SU-DHL-6 (cell line): ENCODE data around the gene DMXL1.
"Not testable (repeated sequence)": the region's sequence is repeated elsewhere in the genome, so short reads cannot be mapped to it uniquely, and the experiment has no call there.

Experiments used
- H2AFZ ChIP-seq: fragments of 200-600 bp; sonication (generic); 2 replicates; pipeline ENCODE4 v1.6.1; 2014; ENCODE audit warnings: low read depth, mild to moderate bottlenecking, moderate library complexity, mixed read lengths, antibody characterized with exemption, low read length; ENCODE audit not compliant: severe bottlenecking
- H3F3A ChIP-seq: fragments of 200-600 bp; shearing (Covaris generic); 2 replicates; pipeline ENCODE4 v1.6.0; 2016; ENCODE audit warnings: antibody characterized with exemption, mild to moderate bottlenecking; ENCODE audit not compliant: insufficient read depth
- H3K27ac ChIP-seq: fragments of 200-600 bp; sonication (generic); 2 replicates; pipeline ENCODE4 v1.5.1; 2016; ENCODE audit warnings: low read depth, mild to moderate bottlenecking, low read length, moderate library complexity, mixed read lengths
- H3K27me3 ChIP-seq: fragments of 200-600 bp; sonication (generic), shearing (Covaris generic); 2 replicates; pipeline ENCODE4 v1.6.0; 2014; ENCODE audit warnings: mild to moderate bottlenecking, low read length
- H3K36me3 ChIP-seq: fragments of 200-600 bp; sonication (generic); 2 replicates; pipeline ENCODE4 v1.6.1; 2014; ENCODE audit warnings: mild to moderate bottlenecking, low read length, mixed read lengths
- H3K4me2 ChIP-seq: fragments of 300-600, 200-600 bp; shearing (Covaris generic), sonication (generic); 2 replicates; pipeline ENCODE4 v1.6.0; 2014; ENCODE audit warnings: low read length, low read depth, mild to moderate bottlenecking; ENCODE audit not compliant: poor library complexity, severe bottlenecking
- H3K4me3 ChIP-seq: fragments of 200-600 bp; sonication (generic); 2 replicates; pipeline ENCODE4 v1.5.1; 2014; ENCODE audit warnings: antibody characterized with exemption, low read length, mild to moderate bottlenecking, mixed read lengths; ENCODE audit not compliant: insufficient read depth, poor library complexity, severe bottlenecking
- H3K79me2 ChIP-seq: fragments of 200-600 bp; sonication (generic); 2 replicates; pipeline ENCODE4 v1.6.1; 2014; ENCODE audit warnings: mild to moderate bottlenecking, low read length, moderate library complexity; ENCODE audit not compliant: insufficient read depth
- H3K9ac ChIP-seq: fragments of 200-600 bp; sonication (generic); 2 replicates; pipeline ENCODE4 v1.7.0; 2014; ENCODE audit warnings: mild to moderate bottlenecking, low read length
- H3K9me2 ChIP-seq: fragments of 200-600 bp; sonication (generic); replicated peaks from 2 replicates; pipeline ENCODE4 v1.6.1; 2014; ENCODE audit warnings: low read length; ENCODE audit not compliant: insufficient read depth
- H3K9me3 ChIP-seq: fragments of 200-600 bp; sonication (generic); 2 replicates; pipeline ENCODE4 v1.6.1; 2014; ENCODE audit warnings: low read length, mixed read lengths; ENCODE audit not compliant: insufficient read depth
- H4K20me1 ChIP-seq: fragments of 200-600 bp; sonication (generic); 2 replicates; pipeline ENCODE4 v1.6.1; 2014; ENCODE audit warnings: low read depth, mild to moderate bottlenecking, antibody characterized with exemption, low read length, moderate library complexity, mixed read lengths
- EZH2phosphoT487 ChIP-seq: fragments of 200-600 bp; sonication (generic), shearing (Covaris generic); conservative IDR thresholded peaks from 2 replicates; pipeline ENCODE4 v1.6.1; 2018; ENCODE audit warnings: mild to moderate bottlenecking, antibody characterized with exemption, low read length, moderate library complexity, mixed read lengths
- TF ChIP-seq, protein P1 (sequence below): fragments of 200-600 bp; sonication (generic); IDR thresholded peaks from one replicate; pipeline ENCODE4 v1.5.1; 2017; ENCODE audit warnings: antibody characterized with exemption, mild to moderate bottlenecking, low read length, moderate library complexity; ENCODE audit not compliant: insufficient read depth, poor library complexity, severe bottlenecking

The DMXL1 gene

GRCh38 chr5:119067450-119067849 lies 3.4 kb upstream of the DMXL1 start:
- H4K20me1 ChIP-seq, result no peaks in the 10 kb centered on the region
- H3K4me2 ChIP-seq, result no peak overlapping the region
- 0 out of 2 replicates have a peak, but pooled peaks cover 4% of the 10 kb centered on the region for H3K36me3 ChIP-seq
- H3K79me2 ChIP-seq, result peaks cover 11% of the 10 kb centered on the region
- TF ChIP-seq, protein P1, sequence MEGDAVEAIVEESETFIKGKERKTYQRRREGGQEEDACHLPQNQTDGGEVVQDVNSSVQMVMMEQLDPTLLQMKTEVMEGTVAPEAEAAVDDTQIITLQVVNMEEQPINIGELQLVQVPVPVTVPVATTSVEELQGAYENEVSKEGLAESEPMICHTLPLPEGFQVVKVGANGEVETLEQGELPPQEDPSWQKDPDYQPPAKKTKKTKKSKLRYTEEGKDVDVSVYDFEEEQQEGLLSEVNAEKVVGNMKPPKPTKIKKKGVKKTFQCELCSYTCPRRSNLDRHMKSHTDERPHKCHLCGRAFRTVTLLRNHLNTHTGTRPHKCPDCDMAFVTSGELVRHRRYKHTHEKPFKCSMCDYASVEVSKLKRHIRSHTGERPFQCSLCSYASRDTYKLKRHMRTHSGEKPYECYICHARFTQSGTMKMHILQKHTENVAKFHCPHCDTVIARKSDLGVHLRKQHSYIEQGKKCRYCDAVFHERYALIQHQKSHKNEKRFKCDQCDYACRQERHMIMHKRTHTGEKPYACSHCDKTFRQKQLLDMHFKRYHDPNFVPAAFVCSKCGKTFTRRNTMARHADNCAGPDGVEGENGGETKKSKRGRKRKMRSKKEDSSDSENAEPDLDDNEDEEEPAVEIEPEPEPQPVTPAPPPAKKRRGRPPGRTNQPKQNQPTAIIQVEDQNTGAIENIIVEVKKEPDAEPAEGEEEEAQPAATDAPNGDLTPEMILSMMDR, result no peak
- no peak for TF ChIP-seq EZH2phosphoT487
- H3K9me3 ChIP-seq, result no peaks in the 10 kb centered on the region
- H3K27me3 ChIP-seq, result no peaks in the 10 kb centered on the region
- no peak overlapping the region for H3K4me3 ChIP-seq
- no peak overlapping the region for H3K27ac ChIP-seq
- H3F3A ChIP-seq, result peaks cover 20% of the 10 kb centered on the region
- H3K9ac ChIP-seq, result no peak overlapping the region
- no peak overlapping the region for H2AFZ ChIP-seq
- no peaks in the 10 kb centered on the region for H3K9me2 ChIP-seq

DNA sequence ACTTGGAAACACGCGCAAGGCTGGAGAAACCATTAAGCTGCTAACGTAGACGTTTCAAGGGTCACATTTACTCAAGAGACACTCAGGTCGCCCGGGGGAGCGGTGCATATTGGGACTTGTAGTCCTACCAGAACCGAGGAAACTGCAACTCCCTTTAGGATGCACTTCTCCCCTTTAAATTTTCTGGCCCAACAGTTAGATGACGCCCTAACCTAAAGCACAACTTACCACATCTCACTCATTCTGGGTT lies 384 bp upstream of the DMXL1 start:
- TF ChIP-seq, protein P1, result no peak
- TF ChIP-seq EZH2phosphoT487, result no peak
- H3K4me2 ChIP-seq, result peak overlapping the region; percentile 86

GRCh38 chr5:119071561-119071995 lies 691 bp downstream of the DMXL1 start:
- Histone ChIP-seq H3K4me3 (peak overlapping the region; percentile 98), H3K9me2 (no peaks in the 10 kb centered on the region), H3K27ac (peak overlapping the region; percentile 87), H3K27me3 (no peaks in the 10 kb centered on the region), H3K4me2 (peak overlapping the region; percentile 86), H3F3A (peaks cover 37% of the 10 kb centered on the region), H3K79me2 (peaks cover 52% of the 10 kb centered on the region), H3K9me3 (no peaks in the 10 kb centered on the region), H4K20me1 (0 out of 2 replicates have a peak, but pooled peaks cover 4% of the 10 kb centered on the region), H3K9ac (peak overlapping the region; percentile 91), H2AFZ (no peak overlapping the region), H3K36me3 (0 out of 2 replicates have a peak, but pooled peaks cover 4% of the 10 kb centered on the region)
- no peak for TF ChIP-seq EZH2phosphoT487
- TF ChIP-seq, protein P1, result no peak

More for the DNA sequence above, 384 bp upstream of the DMXL1 start:
- Histone ChIP-seq H3F3A (peaks cover 31% of the 10 kb centered on the region), H3K27ac (peak overlapping the region; percentile 87), H2AFZ (peak overlapping the region; percentile 62), H3K79me2 (peaks cover 42% of the 10 kb centered on the region), H3K9me3 (no peaks in the 10 kb centered on the region), H3K9ac (peak overlapping the region; percentile 91), H3K27me3 (no peaks in the 10 kb centered on the region), H4K20me1 (no peaks in the 10 kb centered on the region), H3K4me3 (peak overlapping the region; percentile 98), H3K36me3 (0 out of 2 replicates have a peak, but pooled peaks cover 4% of the 10 kb centered on the region), H3K9me2 (no peaks in the 10 kb centered on the region)

GRCh38 chr5:119072496-119072895 lies 1.6 kb downstream of the DMXL1 start:
- Histone ChIP-seq H3K36me3 (0 out of 2 replicates have a peak, but pooled peaks cover 4% of the 10 kb centered on the region), H3K9me3 (no peaks in the 10 kb centered on the region), H4K20me1 (0 out of 2 replicates have a peak, but pooled peaks cover 4% of the 10 kb centered on the region), H3K27me3 (no peaks in the 10 kb centered on the region), H3K27ac (peak overlapping the region; percentile 87), H3K79me2 (peaks cover 62% of the 10 kb centered on the region), H3K4me3 (peak overlapping the region; percentile 98), H3K4me2 (peak overlapping the region; percentile 86), H2AFZ (no peak overlapping the region), H3F3A (peaks cover 37% of the 10 kb centered on the region), H3K9me2 (no peaks in the 10 kb centered on the region), H3K9ac (peak overlapping the region; percentile 91)
- no peak for TF ChIP-seq EZH2phosphoT487
- TF ChIP-seq, protein P1, result no peak

DNA sequence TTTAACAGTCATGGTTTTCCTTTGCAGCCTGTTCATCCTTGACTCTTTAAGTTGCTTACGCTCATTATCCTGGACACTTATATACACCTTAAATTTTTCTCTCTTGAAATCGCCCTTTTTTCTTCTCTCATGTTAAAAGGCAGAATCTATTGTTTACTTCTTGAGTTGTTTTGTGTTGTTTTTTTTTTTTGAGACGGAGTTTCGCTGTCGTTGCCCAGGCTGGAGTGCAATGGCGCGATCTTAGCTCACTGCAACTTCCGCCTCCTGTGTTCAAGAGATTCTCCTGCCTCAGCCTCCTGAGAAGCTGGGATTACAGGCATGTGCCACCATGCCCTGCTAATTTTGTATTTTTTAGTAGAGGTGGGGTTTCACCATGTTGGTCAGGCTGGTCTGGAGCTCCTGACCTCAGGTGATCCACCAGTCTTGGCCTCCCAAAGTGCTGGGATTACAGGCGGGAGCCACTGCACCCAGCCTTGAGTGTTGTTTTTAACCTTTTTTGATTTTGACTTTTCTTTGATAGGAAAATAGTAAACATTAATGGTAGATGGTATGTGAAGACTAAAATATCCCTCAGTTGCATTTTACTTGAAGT lies 3.0 kb downstream of the DMXL1 start:
- Histone ChIP-seq H3K27ac (peak overlapping the region; percentile 87), H3K79me2 (peaks cover 75% of the 10 kb centered on the region), H3F3A (peaks cover 37% of the 10 kb centered on the region), H3K9ac (peak overlapping the region; percentile 91), H3K4me3 (peak overlapping the region; percentile 98), H3K4me2 (peak overlapping the region; percentile 86)
- not testable (repeated sequence) for H3K9me2 ChIP-seq, H4K20me1 ChIP-seq, H3K9me3 ChIP-seq, H3K36me3 ChIP-seq, H3K27me3 ChIP-seq, H2AFZ ChIP-seq
